ENCODE results near the gene MISP3. TPM values are rescaled to one million over a fixed set of nuclear protein-coding genes. Genes with fewer than 3 reads are reported as not detected.
"Not testable (repeated sequence)": the region's sequence is repeated elsewhere in the genome, so short reads cannot be mapped to it uniquely, and the experiment has no call there.

Gene MISP3
- total RNA-seq: 7.3 TPM
- long read RNA-seq, transcript MISP3-202 (3 exons, 1,535 nt): minor isoform, 9 of 24 reads
- long read RNA-seq, transcript MISP3-204 (1 exons, 2,187 nt): major isoform, 10 of 24 reads
- long read RNA-seq, partial matches to known transcripts: 5 of 24 reads
- long read RNA-seq, other reads (novel, unspliced or antisense): 0 of 24 reads

- DNase-seq (ENCODE audit: missing footprints) (no peak), ATAC-seq (peak; percentile 49)
- intact Hi-C loops (cut with DNase I): loop anchor here (1.0 to 10.0 kb wide), 3 partner anchors 68 to 288 kb away; no protein-coding TSS in a partner anchor
Observed at GRCh38 chr19:14072535-14073260, at the start of gene MISP3. Gene MISP3, plus strand, starts transcription at chr19:14072786. Its CDS starts 524 bp downstream, at chr19:14073310.

GRCh38 chr19:14023404-14024235, 49.0 kb upstream of the MISP3 start:
- no peak for DNase-seq (ENCODE audit: missing footprints)
- peak; percentile 62 for ATAC-seq
- intact Hi-C loops (cut with DNase I): no loop called here

GRCh38 chr19:14026652-14027192, 45.9 kb upstream of the MISP3 start:
- DNase-seq (ENCODE audit: missing footprints); ATAC-seq; intact Hi-C loops (cut with DNase I): not testable (repeated sequence)

- ATAC-seq: no peak
- intact Hi-C loops (cut with DNase I): no loop called here
- DNase-seq (ENCODE audit: missing footprints): no peak
Observed at GRCh38 chr19:14027856-14028450, 44.6 kb upstream of the MISP3 start, which contains the start of gene RLN3. Gene RLN3, plus strand, starts transcription at chr19:14028148. Its CDS starts 57 bp downstream, at chr19:14028205.

GRCh38 chr19:14028901-14029300, 43.7 kb upstream of the MISP3 start:
- DNase-seq (ENCODE audit: missing footprints): no peak
- intact Hi-C loops (cut with DNase I): no loop called here
- no peak for ATAC-seq

GRCh38 chr19:14030997-14031718, 41.4 kb upstream of the MISP3 start:
- ATAC-seq: no peak
- DNase-seq (ENCODE audit: missing footprints): no peak
- intact Hi-C loops (cut with DNase I): no loop called here

- ATAC-seq: peak; percentile 78
- intact Hi-C loops (cut with DNase I): no loop called here
Observed at GRCh38 chr19:14031719-14032480, 40.7 kb upstream of the MISP3 start, which contains the start of gene IL27RA. Gene IL27RA, plus strand, starts transcription at chr19:14031762. Its CDS starts 111 bp downstream, at chr19:14031873.

GRCh38 chr19:14033946-14034345, 38.6 kb upstream of the MISP3 start:
- intact Hi-C loops (cut with DNase I): no loop called here
- DNase-seq (ENCODE audit: missing footprints): no peak
- ATAC-seq: no peak

More at GRCh38 chr19:14031719-14032480, 40.7 kb upstream of the MISP3 start, which contains the start of gene IL27RA:
- peak; percentile 86 for DNase-seq (ENCODE audit: missing footprints)

- ATAC-seq; DNase-seq (ENCODE audit: missing footprints); intact Hi-C loops (cut with DNase I): not testable (repeated sequence)
Observed at GRCh38 chr19:14035159-14035558, 37.4 kb upstream of the MISP3 start.

GRCh38 chr19:14035706-14036105, 36.9 kb upstream of the MISP3 start:
- DNase-seq (ENCODE audit: missing footprints) (no peak), ATAC-seq (no peak)
- intact Hi-C loops (cut with DNase I): no loop called here

- ATAC-seq (no peak), DNase-seq (ENCODE audit: missing footprints) (no peak)
- intact Hi-C loops (cut with DNase I): no loop called here
Observed at GRCh38 chr19:14039181-14039580, 33.4 kb upstream of the MISP3 start.

GRCh38 chr19:14042659-14043608, 29.7 kb upstream of the MISP3 start:
- intact Hi-C loops (cut with DNase I): loop anchor here (2.0 kb wide), 1 partner anchor 162 kb away; no protein-coding TSS in a partner anchor
- DNase-seq (ENCODE audit: missing footprints): not testable (repeated sequence)
- ATAC-seq: peak; percentile 88

GRCh38 chr19:14047866-14048265, 24.7 kb upstream of the MISP3 start:
- intact Hi-C loops (cut with DNase I); DNase-seq (ENCODE audit: missing footprints); ATAC-seq: not testable (repeated sequence)

- DNase-seq (ENCODE audit: missing footprints): peak; percentile 80
- intact Hi-C loops (cut with DNase I): no loop called here
- ATAC-seq: peak; percentile 50
Observed at GRCh38 chr19:14048443-14049153, 24.0 kb upstream of the MISP3 start.

GRCh38 chr19:14050512-14050911, 22.1 kb upstream of the MISP3 start:
- ATAC-seq: no peak
- DNase-seq (ENCODE audit: missing footprints): no peak
- intact Hi-C loops (cut with DNase I): no loop called here
